Erythroblast (primary cell): ENCODE data around the gene NTN5.
"Not testable (repeated sequence)": the region's sequence is repeated elsewhere in the genome, so short reads cannot be mapped to it uniquely, and the experiment has no call there.

Source experiments
- DNase-seq, 2 experiments: peaks; one replicate each; lab custom pipeline; 2025; lab: John Stamatoyannopoulos, UW
- GATA1 ChIP-seq: IDR thresholded peaks from 2 replicates; pipeline ENCODE4 v1.6.1; 2011; ENCODE audit warnings: low read depth, mild to moderate bottlenecking, control low read depth, low read length, moderate library complexity
- POLR2A ChIP-seq: IDR thresholded peaks from 2 replicates; pipeline ENCODE4 v1.6.1; 2011; ENCODE audit warnings: mild to moderate bottlenecking, low read length

The NTN5 gene

GRCh38 chr19:48669903-48670668, 2.7 kb downstream of the NTN5 start:
- TF ChIP-seq POLR2A (no peak), GATA1 (no peak)
- DNase-seq, result no peak

- no peak for TF ChIP-seq GATA1
- TF ChIP-seq POLR2A, result no peak
- no peak for DNase-seq
Measured at GRCh38 chr19:48668761-48669160, 4.1 kb downstream of the NTN5 start.

DNA sequence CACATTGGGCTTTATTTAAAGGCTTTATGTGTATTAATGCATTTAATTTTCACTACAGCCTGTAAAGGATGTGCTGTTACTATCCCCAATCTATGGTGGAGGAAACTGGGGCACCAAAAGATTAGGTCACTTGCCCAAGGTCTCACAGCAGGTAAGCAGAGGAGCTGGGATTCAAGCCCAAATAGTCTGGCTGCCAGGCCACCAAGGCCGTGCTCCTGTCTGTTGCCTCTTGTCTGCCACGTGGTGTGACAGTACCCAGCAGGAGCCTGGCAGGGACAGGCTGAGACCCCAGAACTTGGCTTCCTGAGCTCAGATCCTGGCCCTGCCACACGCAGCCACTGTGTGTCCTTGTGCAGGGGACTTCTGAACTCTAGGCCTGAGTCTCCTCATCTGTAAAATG, 4.5 kb downstream of the NTN5 start:
- DNase-seq, result no peak
- TF ChIP-seq POLR2A, result no peak
- TF ChIP-seq GATA1, result no peak

DNA sequence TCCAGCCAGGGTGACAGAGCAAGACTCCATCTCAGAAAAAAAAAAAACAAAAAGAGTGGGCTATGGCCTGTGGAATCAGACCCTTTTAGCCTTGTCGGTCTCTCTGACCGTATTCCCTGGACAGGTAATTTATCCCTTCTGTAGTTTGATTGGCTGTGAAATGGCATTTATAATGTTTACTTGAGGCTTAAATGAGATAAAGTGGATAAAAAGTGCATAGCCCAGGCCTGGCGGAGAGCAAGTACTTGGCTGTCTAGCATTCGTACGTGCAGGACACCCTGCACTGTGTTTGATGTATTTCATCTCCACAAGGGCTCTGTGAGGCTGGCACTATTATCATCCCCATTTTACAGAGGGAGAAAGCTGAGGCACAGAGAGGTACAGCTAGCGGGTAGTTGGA, 7.0 kb downstream of the NTN5 start:
- TF ChIP-seq GATA1, result no peak
- TF ChIP-seq POLR2A, result no peak
- DNase-seq, result no peak

GRCh38 chr19:48664476-48664875, 8.3 kb downstream of the NTN5 start:
- TF ChIP-seq GATA1 (no peak), POLR2A (no peak)
- DNase-seq, result no peak

GRCh38 chr19:48663667-48664066, 9.2 kb downstream of the NTN5 start:
- no peak for DNase-seq
- TF ChIP-seq GATA1, result no peak
- TF ChIP-seq POLR2A, result no peak

DNA sequence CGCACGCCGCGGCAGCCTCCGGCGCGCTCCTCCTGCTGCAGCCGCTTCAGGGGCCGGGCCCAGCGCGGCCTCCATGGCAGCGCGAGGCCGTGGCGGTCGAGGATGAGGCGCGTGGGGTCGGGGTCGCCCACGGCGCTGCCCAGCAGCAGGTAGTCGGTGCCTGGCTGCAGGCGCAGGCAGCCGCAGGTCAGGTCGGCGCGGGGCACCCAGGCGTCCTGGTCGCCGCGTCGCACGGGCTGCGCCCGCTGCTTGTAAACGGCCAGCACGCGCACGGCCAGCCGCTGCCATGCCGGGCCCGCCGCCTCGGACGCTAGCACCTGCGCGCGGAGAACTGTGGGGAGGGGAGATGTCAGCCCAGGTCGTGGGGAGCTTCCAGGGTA, 11.1 kb downstream of the NTN5 start:
- TF ChIP-seq POLR2A (no peak), GATA1 (no peak)
- no peak for DNase-seq

- peak; percentile 85 to 86 for DNase-seq
- TF ChIP-seq POLR2A (no peak), GATA1 (no peak)
Measured at GRCh38 chr19:48660852-48661710, 11.7 kb downstream of the NTN5 start.

- no peak for DNase-seq
- TF ChIP-seq GATA1, result no peak
- TF ChIP-seq POLR2A, result no peak
Measured at GRCh38 chr19:48659768-48660167, 13.0 kb downstream of the NTN5 start.

GRCh38 chr19:48658483-48658882, 14.3 kb downstream of the NTN5 start:
- DNase-seq, result no peak
- TF ChIP-seq POLR2A, result no peak

DNA sequence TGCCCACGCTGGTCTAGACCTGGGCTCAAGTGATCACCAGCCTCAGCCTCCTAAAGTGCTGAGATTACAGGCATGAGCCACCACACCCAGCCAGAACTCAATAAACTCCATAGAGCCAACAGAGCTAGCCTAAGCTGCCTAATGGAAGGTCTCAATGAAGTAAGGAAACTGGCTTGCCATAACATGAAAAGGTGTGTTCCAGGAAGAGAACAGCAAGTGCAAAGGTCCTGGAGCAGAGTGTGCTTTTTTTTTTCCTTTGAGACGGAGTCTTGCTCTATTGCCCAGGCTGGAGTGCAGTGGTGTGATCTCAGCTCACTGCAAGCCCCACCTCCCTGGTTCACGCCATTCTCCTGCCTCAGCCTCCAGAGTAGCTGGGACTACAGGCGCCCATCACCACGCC, 15.0 kb downstream of the NTN5 start:
- DNase-seq, result not testable (repeated sequence)

- TF ChIP-seq GATA1, result no peak
- TF ChIP-seq POLR2A, result no peak
- no peak for DNase-seq
Measured at GRCh38 chr19:48656840-48657474, 15.9 kb downstream of the NTN5 start.

DNA sequence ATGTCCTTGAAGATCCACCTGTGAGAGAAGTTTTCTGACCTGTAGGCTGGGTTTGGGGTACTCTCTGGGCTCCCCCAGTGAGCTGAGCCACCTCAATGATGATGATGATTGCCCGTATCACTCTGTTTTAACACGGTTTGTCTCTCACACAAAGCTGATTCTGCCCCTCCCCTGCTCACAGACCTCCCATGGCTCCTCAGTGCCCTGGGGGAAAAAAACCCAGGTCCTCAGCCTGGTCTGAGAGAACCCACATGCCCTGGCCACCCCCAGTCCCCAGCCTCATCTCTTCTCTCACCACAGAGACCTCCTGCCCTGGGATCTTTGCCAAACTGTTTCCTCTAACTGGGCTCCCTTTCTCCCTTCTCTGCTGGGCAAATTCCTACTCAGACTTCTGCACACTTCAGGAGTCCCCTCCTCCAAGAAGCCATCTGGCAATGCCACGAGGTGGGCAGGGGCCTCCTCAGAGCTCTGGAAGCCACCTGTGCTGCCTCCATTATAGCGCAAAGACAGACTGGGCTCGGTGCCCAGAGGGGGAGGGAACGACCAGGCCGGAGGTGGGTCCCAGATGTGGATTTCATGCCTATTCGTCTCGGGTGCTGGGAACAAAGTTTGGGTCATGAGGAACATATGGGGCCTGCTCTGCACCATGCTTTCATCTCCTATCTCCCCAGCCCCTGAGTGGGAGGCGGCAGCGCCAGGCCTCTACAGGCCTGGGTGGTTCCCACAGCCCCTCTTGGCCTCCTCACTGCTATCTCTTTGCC, 18.3 kb downstream of the NTN5 start:
- no peak for DNase-seq
- TF ChIP-seq GATA1, result no peak
- TF ChIP-seq POLR2A, result no peak

GRCh38 chr19:48651683-48652048, 21.2 kb downstream of the NTN5 start:
- no peak for DNase-seq
- TF ChIP-seq GATA1 (no peak), POLR2A (no peak)
